Endothelial cell of umbilical vein (primary cell): ENCODE data around the gene MSL3B.

Experiments
- EZH2 ChIP-seq: IDR thresholded peaks from 2 replicates; pipeline ENCODE4 v1.6.1; 2012; ENCODE audit warnings: borderline replicate concordance, low read depth, mild to moderate bottlenecking, moderate library complexity, low read length, inconsistent platforms; ENCODE audit not compliant: severe bottlenecking
- FOS ChIP-seq: IDR thresholded peaks from 2 replicates; pipeline ENCODE4 v1.6.1; 2011; ENCODE audit warnings: mild to moderate bottlenecking, low read length, moderate library complexity, borderline replicate concordance; ENCODE audit not compliant: insufficient read depth
- POLR2A ChIP-seq: IDR thresholded peaks from 2 replicates; pipeline ENCODE4 v1.6.1; 2012; ENCODE audit warnings: low read depth, mild to moderate bottlenecking, control low read depth, low read length
- POLR2AphosphoS5 ChIP-seq: IDR thresholded peaks from 2 replicates; pipeline ENCODE4 v1.6.1; 2012; ENCODE audit warnings: low read depth, mild to moderate bottlenecking, control low read depth, low read length, moderate library complexity; ENCODE audit not compliant: insufficient read depth
- TF ChIP-seq, protein P1 (sequence below), 2 donors: IDR thresholded peaks; 1 replicate in 1 of 2; 2 replicates in 1 of 2; pipeline ENCODE4 v1.5.1; 2011; ENCODE audit warnings: low read length in 2 of 2, mild to moderate bottlenecking in 2 of 2, moderate library complexity in 2 of 2, control low read depth in 1 of 2, inconsistent platforms in 1 of 2, low read depth in 1 of 2; ENCODE audit not compliant: insufficient read depth in 1 of 2; ENCODE audit errors: extremely low read depth in 1 of 2
- TF ChIP-seq, protein P2 (sequence below): IDR thresholded peaks from 2 replicates; pipeline ENCODE4 v1.6.1; 2011; ENCODE audit not compliant: insufficient read depth, insufficient read length

DNA sequence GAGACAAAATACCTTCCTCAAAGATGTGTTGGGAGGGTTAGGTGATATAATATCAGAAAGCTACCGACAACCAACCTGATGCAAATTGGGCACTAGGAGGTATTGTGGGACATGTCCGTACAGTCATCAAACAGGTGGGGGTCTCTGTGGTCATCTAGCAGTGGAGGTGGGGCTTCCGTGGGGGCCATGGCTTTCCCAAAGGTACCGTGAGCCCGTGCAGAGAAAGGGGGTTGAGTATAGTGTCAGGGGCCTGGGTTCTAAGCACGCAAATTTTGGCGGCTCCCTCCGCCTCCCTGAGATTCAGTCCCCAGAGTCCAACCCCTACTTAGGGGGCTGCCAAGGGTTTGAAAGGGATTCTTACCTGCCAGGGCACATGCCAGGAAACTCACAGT, 46.5 kb downstream of the MSL3B start:
- TF ChIP-seq, protein P1, sequence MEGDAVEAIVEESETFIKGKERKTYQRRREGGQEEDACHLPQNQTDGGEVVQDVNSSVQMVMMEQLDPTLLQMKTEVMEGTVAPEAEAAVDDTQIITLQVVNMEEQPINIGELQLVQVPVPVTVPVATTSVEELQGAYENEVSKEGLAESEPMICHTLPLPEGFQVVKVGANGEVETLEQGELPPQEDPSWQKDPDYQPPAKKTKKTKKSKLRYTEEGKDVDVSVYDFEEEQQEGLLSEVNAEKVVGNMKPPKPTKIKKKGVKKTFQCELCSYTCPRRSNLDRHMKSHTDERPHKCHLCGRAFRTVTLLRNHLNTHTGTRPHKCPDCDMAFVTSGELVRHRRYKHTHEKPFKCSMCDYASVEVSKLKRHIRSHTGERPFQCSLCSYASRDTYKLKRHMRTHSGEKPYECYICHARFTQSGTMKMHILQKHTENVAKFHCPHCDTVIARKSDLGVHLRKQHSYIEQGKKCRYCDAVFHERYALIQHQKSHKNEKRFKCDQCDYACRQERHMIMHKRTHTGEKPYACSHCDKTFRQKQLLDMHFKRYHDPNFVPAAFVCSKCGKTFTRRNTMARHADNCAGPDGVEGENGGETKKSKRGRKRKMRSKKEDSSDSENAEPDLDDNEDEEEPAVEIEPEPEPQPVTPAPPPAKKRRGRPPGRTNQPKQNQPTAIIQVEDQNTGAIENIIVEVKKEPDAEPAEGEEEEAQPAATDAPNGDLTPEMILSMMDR (IDR thresholded peaks at IDR 0.05; ENCODE audit: extremely low read depth in 1 of 2, insufficient read depth in 1 of 2, low read depth in 1 of 2, low read length in 2 of 2) = no peak
- no peak for TF ChIP-seq EZH2
- TF ChIP-seq FOS = no peak
- no peak for TF ChIP-seq POLR2AphosphoS5
- TF ChIP-seq POLR2A = no peak
- TF ChIP-seq, protein P2, sequence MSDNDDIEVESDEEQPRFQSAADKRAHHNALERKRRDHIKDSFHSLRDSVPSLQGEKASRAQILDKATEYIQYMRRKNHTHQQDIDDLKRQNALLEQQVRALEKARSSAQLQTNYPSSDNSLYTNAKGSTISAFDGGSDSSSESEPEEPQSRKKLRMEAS = no peak
